SK-N-MC (cell line): Measurements from ENCODE around the gene NDUFAF4.

ENCODE experiments used
- EZH2 ChIP-seq: fragments of 200-600 bp; sonication (generic); IDR thresholded peaks from one replicate; pipeline ENCODE4 v1.6.1; 2017; ENCODE audit warnings: antibody characterized with exemption
- FOXP2 ChIP-seq: optimal IDR thresholded peaks from 2 replicates; pipeline ENCODE3; 2011; ENCODE audit warnings: mild to moderate bottlenecking, moderate library complexity; ENCODE audit not compliant: insufficient read depth; ENCODE audit errors: extremely low read length, control extremely low read depth
- POLR2AphosphoS5 ChIP-seq: IDR thresholded peaks from 2 replicates; pipeline ENCODE4 v1.6.1; 2012; ENCODE audit warnings: mild to moderate bottlenecking, low read depth, low read length, borderline replicate concordance

DNA sequence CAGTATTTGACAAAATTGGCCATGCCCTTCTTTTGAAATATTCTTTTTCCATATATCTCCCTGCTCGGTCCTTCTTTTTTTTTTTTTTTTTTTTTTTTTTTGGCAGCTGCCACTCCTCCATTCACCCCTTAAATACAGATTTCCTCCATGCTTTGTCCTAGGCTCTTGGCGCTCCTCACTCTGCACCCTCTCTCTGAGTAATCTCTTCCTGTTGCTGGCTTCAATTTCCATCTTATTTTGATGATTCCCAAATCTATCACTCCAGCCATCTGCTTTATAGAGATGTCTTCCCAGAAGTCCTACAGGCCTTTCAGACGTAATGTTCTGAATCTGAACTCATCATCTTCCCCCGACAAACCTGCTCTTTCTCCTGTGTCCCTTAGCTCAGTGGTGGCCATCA, 14.1 kb upstream of the NDUFAF4 start:
- TF ChIP-seq EZH2 (no peak), POLR2AphosphoS5 (no peak), FOXP2 (no peak)
